HCT116 (cell line): ENCODE data around the gene NELFB. TPM values are rescaled to one million over a fixed set of nuclear protein-coding genes. Genes with fewer than 3 reads are reported as not detected.

ENCODE experiments used
- ATAC-seq: fragments of 200-7000 bp; cut with Tn5 transposase; 2 replicates; pipeline ENCODE4 v1.9.1; 2020; ENCODE audit warnings: mild to moderate bottlenecking, moderate library complexity
- BruUV-seq: library from RNA; stranded (reverse); fragments of 400-500 nt; replicated peaks from 2 replicates; lab custom pipeline; 2021; lab: Mats Ljungman, UMichigan
- CTCF ChIA-PET: fragments of 300-600 bp; sonication (Branson Sonifier 250); formaldehyde crosslinking; loops from one replicate; lab custom pipeline; 2021; ENCODE audit warnings: antibody characterized with exemption; lab: Charles Lee
- POLR2A ChIA-PET: fragments of 300-600, 350-600 bp; sonication (Branson Sonifier 250); formaldehyde crosslinking; loops from one replicate; lab custom pipeline; 2021; ENCODE audit warnings: antibody characterized with exemption; lab: Charles Lee
- RAD21 ChIA-PET, 2 experiments: fragments of 300-600 bp; sonication (Branson Sonifier 250); formaldehyde crosslinking; loops; one replicate each; lab custom pipeline; 2023; ENCODE audit warnings: low total read pairs in 2 of 2; ENCODE audit not compliant: uncharacterized antibody in 2 of 2, unreplicated experiment in 2 of 2, low non-redundant PET in 1 of 2; lab: Charles Lee
- DNase-seq: peaks from one replicate; pipeline ENCODE4 v3.0.0-alpha.2; 2010; ENCODE audit warnings: low read depth, low spot score
- H2AFZ ChIP-seq: fragments of 200-600 bp; shearing (Covaris generic), sonication (generic); 2 replicates; pipeline ENCODE4 v1.6.1; 2017; ENCODE audit warnings: low read depth, mixed run types, mixed read lengths, antibody characterized with exemption, low read length; ENCODE audit not compliant: poor library complexity, severe bottlenecking
- H3K27ac ChIP-seq: 2 replicates; pipeline ENCODE4 v1.5.1; 2012; ENCODE audit warnings: low read depth, low read length
- H3K27me3 ChIP-seq: fragments of 200-600 bp; sonication (generic); 2 replicates; pipeline ENCODE4 v1.6.1; 2016; ENCODE audit warnings: mixed run types, low read length, mixed read lengths; ENCODE audit not compliant: insufficient read depth
- H3K36me3 ChIP-seq, 2 experiments: fragments of 200-500 bp in 1 of 2; fragments of 200-600 bp in 1 of 2; sonication (Bioruptor generic) in 1 of 2; sonication (generic) in 1 of 2; 2 replicates each; pipeline versions ENCODE4 v1.5.1 to v1.6.1; 2014 to 2016; ENCODE audit warnings: low read length in 2 of 2, inconsistent platforms in 1 of 2, mixed read lengths in 1 of 2, mixed run types in 1 of 2; ENCODE audit not compliant: insufficient read depth in 2 of 2, control insufficient read depth in 1 of 2
- H3K4me1 ChIP-seq, 2 experiments: fragments of 200-600 bp in 1 of 2; sonication (generic) in 1 of 2; 2 replicates each; pipeline versions ENCODE4 v1.5.1 to v1.6.1; 2012 to 2017; ENCODE audit warnings: low read length in 2 of 2, inconsistent platforms in 1 of 2, mild to moderate bottlenecking in 1 of 2, mixed read lengths in 1 of 2, mixed run types in 1 of 2, moderate library complexity in 1 of 2; ENCODE audit not compliant: insufficient read depth in 2 of 2, control insufficient read depth in 1 of 2
- H3K4me2 ChIP-seq: fragments of 200-600 bp; sonication (generic); 2 replicates; pipeline ENCODE4 v1.6.1; 2017; ENCODE audit warnings: mixed run types, low read length, mixed read lengths
- H3K4me3 ChIP-seq, 2 experiments: fragments of 200-600 bp in 1 of 2; sonication (generic) in 1 of 2; replicated peaks in 1 of 2; 2 replicates each; pipeline ENCODE4 v1.5.1; 2011 to 2016; ENCODE audit warnings: low read length in 2 of 2, control low read depth in 1 of 2, low read depth in 1 of 2, mild to moderate bottlenecking in 1 of 2, mixed read lengths in 1 of 2, mixed run types in 1 of 2
- H3K79me2 ChIP-seq: fragments of 200-600 bp; sonication (generic); 2 replicates; pipeline ENCODE4 v1.6.1; 2017; ENCODE audit warnings: mild to moderate bottlenecking, mixed run types, low read length, moderate library complexity, mixed read lengths; ENCODE audit not compliant: insufficient read depth
- H3K9ac ChIP-seq: fragments of 200-600 bp; sonication (generic); 2 replicates; pipeline ENCODE4 v1.6.1; 2016; ENCODE audit warnings: low read length, mixed read lengths
- H3K9me2 ChIP-seq: fragments of 200-600 bp; sonication (generic), shearing (Covaris generic); 2 replicates; pipeline ENCODE4 v1.6.1; 2017; ENCODE audit warnings: mixed run types, mild to moderate bottlenecking, moderate library complexity; ENCODE audit not compliant: insufficient read depth
- H3K9me3 ChIP-seq, 2 experiments: fragments of 200-500 bp in 1 of 2; fragments of 200-600 bp in 1 of 2; sonication (Bioruptor generic) in 1 of 2; sonication (generic) in 1 of 2; 2 replicates each; pipeline ENCODE4 v1.6.1; 2014 to 2017; ENCODE audit warnings: low read length in 2 of 2, mixed read lengths in 2 of 2, inconsistent platforms in 1 of 2, low read depth in 1 of 2, mild to moderate bottlenecking in 1 of 2, mixed run types in 1 of 2, moderate library complexity in 1 of 2; ENCODE audit not compliant: control insufficient read depth in 1 of 2, insufficient read depth in 1 of 2
- H4K20me1 ChIP-seq: fragments of 200-600 bp; sonication (generic), shearing (Covaris generic); 2 replicates; pipeline ENCODE4 v1.6.1; 2017; ENCODE audit warnings: mixed run types, mild to moderate bottlenecking, moderate library complexity; ENCODE audit not compliant: insufficient read depth
- CBX3 ChIP-seq: IDR thresholded peaks from 2 replicates; pipeline ENCODE4 v1.6.1; 2012; ENCODE audit warnings: low read depth
- CEBPB ChIP-seq: IDR thresholded peaks from 2 replicates; pipeline ENCODE4 v1.6.1; 2012; ENCODE audit warnings: low read depth
- EGR1 ChIP-seq: IDR thresholded peaks from 2 replicates; pipeline ENCODE4 v1.6.1; 2012; ENCODE audit warnings: low read depth
- ELF1 ChIP-seq: IDR thresholded peaks from 2 replicates; pipeline ENCODE4 v1.6.1; 2012; ENCODE audit warnings: low read depth, borderline replicate concordance
- EZH2 ChIP-seq: fragments of 200-600 bp; sonication (generic); IDR thresholded peaks from 2 replicates; pipeline ENCODE4 v1.6.1; 2017; ENCODE audit warnings: antibody characterized with exemption, mixed run types
- EZH2phosphoT487 ChIP-seq: fragments of 200-600 bp; IDR thresholded peaks from 2 replicates; pipeline ENCODE4 v1.6.1; 2018; ENCODE audit warnings: antibody characterized with exemption, borderline replicate concordance
- FOSL1 ChIP-seq: IDR thresholded peaks from 2 replicates; pipeline ENCODE4 v1.6.1; 2012; ENCODE audit warnings: low read depth
- JUND ChIP-seq: IDR thresholded peaks from 2 replicates; pipeline ENCODE4 v1.6.1; 2012
- POLR2A ChIP-seq: IDR thresholded peaks from 2 replicates; pipeline ENCODE4 v1.7.0; 2011; ENCODE audit warnings: borderline replicate concordance; ENCODE audit not compliant: insufficient read depth, insufficient read length; ENCODE audit errors: extremely low read depth
- RAD21 ChIP-seq: IDR thresholded peaks from 2 replicates; pipeline ENCODE4 v1.6.1; 2012; ENCODE audit warnings: low read depth, mild to moderate bottlenecking
- SP1 ChIP-seq: IDR thresholded peaks from 2 replicates; pipeline ENCODE4 v1.6.1; 2012; ENCODE audit warnings: low read depth
- TCF7L2 ChIP-seq: IDR thresholded peaks from 2 replicates; pipeline ENCODE4 v1.7.0; 2011; ENCODE audit warnings: borderline replicate concordance, inconsistent platforms; ENCODE audit not compliant: insufficient read depth, insufficient read length; ENCODE audit errors: extremely low read depth
- ZBTB33 ChIP-seq: IDR thresholded peaks from 2 replicates; pipeline ENCODE4 v1.6.1; 2011; ENCODE audit warnings: mild to moderate bottlenecking, low read length, moderate library complexity; ENCODE audit not compliant: insufficient replicate concordance; ENCODE audit errors: extremely low read depth
- ZFX ChIP-seq: fragments of 450-650 bp; IDR thresholded peaks from 2 replicates; pipeline ENCODE4 v1.6.1; 2017
- ZNF274 ChIP-seq: fragments of 200-500 bp; sonication (Bioruptor generic); IDR thresholded peaks from 2 replicates; pipeline ENCODE4 v1.6.1; 2014; ENCODE audit warnings: mild to moderate bottlenecking, low read depth, low read length, inconsistent platforms
- intact Hi-C: fragments of 100-400 bp; cut with micrococcal nuclease; formaldehyde crosslinking; loops from 2 replicates; pipeline ENCODE4 v1.10.0; 2022
- total RNA-seq: library from RNA; stranded (reverse); gene quantifications from one replicate; pipeline ENCODE4 v1.2.1, GENCODE V29; 2021; ENCODE audit not compliant: unreplicated experiment
- TF ChIP-seq, protein P1 (sequence below), 3 experiments: fragments of 200-600 bp in 1 of 3; sonication (generic) in 1 of 3; IDR thresholded peaks in 2 of 3; conservative IDR thresholded peaks in 1 of 3; 2 replicates each; pipeline ENCODE4 v1.5.1; 2012 to 2017; ENCODE audit warnings: low read depth in 2 of 3, low read length in 2 of 3, antibody characterized with exemption in 1 of 3, borderline replicate concordance in 1 of 3, control low read depth in 1 of 3, mild to moderate bottlenecking in 1 of 3, mixed read lengths in 1 of 3, mixed run types in 1 of 3, moderate library complexity in 1 of 3; ENCODE audit not compliant: insufficient read depth in 1 of 3
- TF ChIP-seq, protein P2 (sequence below): IDR thresholded peaks from 2 replicates; pipeline ENCODE4 v1.6.1; 2012
- TF ChIP-seq, protein P3 (sequence below): IDR thresholded peaks from 2 replicates; pipeline ENCODE4 v1.6.1; 2012; ENCODE audit warnings: low read depth
- TF ChIP-seq, protein P4 (sequence below): IDR thresholded peaks from 2 replicates; pipeline ENCODE4 v1.6.1; 2012

The NELFB gene
- total RNA-seq, 1 experiment from 2014 or later = 86.4 TPM

- RAD21 ChIA-PET = no interaction called here
- CTCF ChIA-PET = no interaction called here
- Histone ChIP-seq H3K27ac (no peak overlapping the region), H3K4me3 (no peak overlapping the region), H3K9me3 (no peaks in the 10 kb centered on the region), H3K4me1 (no peaks in the 10 kb centered on the region), H3K27me3 (no peaks in the 10 kb centered on the region), H2AFZ (no peak overlapping the region), H3K79me2 (peaks cover 6% of the 10 kb centered on the region; the same call in 1 of the 2 replicates), H3K36me3 (peaks cover 12 to 29% of the 10 kb centered on the region in 2 experiments; a peak in 3 of 4 replicates), H3K4me2 (no peak overlapping the region), H4K20me1 (no peaks in the 10 kb centered on the region), H3K9ac (no peak overlapping the region), H3K9me2 (no peaks in the 10 kb centered on the region)
- intact Hi-C loops = no loop called here
- DNase-seq (no peak), ATAC-seq (no peak)
- TF ChIP-seq, protein P1, sequence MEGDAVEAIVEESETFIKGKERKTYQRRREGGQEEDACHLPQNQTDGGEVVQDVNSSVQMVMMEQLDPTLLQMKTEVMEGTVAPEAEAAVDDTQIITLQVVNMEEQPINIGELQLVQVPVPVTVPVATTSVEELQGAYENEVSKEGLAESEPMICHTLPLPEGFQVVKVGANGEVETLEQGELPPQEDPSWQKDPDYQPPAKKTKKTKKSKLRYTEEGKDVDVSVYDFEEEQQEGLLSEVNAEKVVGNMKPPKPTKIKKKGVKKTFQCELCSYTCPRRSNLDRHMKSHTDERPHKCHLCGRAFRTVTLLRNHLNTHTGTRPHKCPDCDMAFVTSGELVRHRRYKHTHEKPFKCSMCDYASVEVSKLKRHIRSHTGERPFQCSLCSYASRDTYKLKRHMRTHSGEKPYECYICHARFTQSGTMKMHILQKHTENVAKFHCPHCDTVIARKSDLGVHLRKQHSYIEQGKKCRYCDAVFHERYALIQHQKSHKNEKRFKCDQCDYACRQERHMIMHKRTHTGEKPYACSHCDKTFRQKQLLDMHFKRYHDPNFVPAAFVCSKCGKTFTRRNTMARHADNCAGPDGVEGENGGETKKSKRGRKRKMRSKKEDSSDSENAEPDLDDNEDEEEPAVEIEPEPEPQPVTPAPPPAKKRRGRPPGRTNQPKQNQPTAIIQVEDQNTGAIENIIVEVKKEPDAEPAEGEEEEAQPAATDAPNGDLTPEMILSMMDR (IDR thresholded peaks at IDR 0.05 in 2 of 3, conservative IDR thresholded peaks at IDR 0.05 in 1 of 3; ENCODE audit: borderline replicate concordance in 1 of 3, insufficient read depth in 1 of 3, low read depth in 2 of 3, low read length in 2 of 3) = no peak
- no peak for TF ChIP-seq ELF1
- TF ChIP-seq, protein P2, sequence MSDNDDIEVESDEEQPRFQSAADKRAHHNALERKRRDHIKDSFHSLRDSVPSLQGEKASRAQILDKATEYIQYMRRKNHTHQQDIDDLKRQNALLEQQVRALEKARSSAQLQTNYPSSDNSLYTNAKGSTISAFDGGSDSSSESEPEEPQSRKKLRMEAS = no peak
- TF ChIP-seq RAD21 = no peak
- TF ChIP-seq JUND = no peak
- TF ChIP-seq ZNF274 = no peak
- no peak for TF ChIP-seq CBX3
- no peak for TF ChIP-seq ZFX
- no peak for TF ChIP-seq EZH2
- no peak for TF ChIP-seq FOSL1
- no peak for TF ChIP-seq TCF7L2
- no peak for TF ChIP-seq ZBTB33
- TF ChIP-seq EGR1 = no peak
- no peak for TF ChIP-seq SP1
- TF ChIP-seq, protein P3, sequence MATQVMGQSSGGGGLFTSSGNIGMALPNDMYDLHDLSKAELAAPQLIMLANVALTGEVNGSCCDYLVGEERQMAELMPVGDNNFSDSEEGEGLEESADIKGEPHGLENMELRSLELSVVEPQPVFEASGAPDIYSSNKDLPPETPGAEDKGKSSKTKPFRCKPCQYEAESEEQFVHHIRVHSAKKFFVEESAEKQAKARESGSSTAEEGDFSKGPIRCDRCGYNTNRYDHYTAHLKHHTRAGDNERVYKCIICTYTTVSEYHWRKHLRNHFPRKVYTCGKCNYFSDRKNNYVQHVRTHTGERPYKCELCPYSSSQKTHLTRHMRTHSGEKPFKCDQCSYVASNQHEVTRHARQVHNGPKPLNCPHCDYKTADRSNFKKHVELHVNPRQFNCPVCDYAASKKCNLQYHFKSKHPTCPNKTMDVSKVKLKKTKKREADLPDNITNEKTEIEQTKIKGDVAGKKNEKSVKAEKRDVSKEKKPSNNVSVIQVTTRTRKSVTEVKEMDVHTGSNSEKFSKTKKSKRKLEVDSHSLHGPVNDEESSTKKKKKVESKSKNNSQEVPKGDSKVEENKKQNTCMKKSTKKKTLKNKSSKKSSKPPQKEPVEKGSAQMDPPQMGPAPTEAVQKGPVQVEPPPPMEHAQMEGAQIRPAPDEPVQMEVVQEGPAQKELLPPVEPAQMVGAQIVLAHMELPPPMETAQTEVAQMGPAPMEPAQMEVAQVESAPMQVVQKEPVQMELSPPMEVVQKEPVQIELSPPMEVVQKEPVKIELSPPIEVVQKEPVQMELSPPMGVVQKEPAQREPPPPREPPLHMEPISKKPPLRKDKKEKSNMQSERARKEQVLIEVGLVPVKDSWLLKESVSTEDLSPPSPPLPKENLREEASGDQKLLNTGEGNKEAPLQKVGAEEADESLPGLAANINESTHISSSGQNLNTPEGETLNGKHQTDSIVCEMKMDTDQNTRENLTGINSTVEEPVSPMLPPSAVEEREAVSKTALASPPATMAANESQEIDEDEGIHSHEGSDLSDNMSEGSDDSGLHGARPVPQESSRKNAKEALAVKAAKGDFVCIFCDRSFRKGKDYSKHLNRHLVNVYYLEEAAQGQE = no peak
- TF ChIP-seq, protein P4, sequence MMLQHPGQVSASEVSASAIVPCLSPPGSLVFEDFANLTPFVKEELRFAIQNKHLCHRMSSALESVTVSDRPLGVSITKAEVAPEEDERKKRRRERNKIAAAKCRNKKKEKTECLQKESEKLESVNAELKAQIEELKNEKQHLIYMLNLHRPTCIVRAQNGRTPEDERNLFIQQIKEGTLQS = no peak
- no peak for TF ChIP-seq CEBPB
- no peak for TF ChIP-seq EZH2phosphoT487
- no peak for TF ChIP-seq POLR2A
- POLR2A ChIA-PET = no interaction called here
- BruUV-seq = no TSS peak
Measured at GRCh38 chr9:137266585-137267453, 11.7 kb downstream of the NELFB start.
